ENCODE results near the gene SYNM. TPM values are rescaled to one million over a fixed set of nuclear protein-coding genes. Genes with fewer than 3 reads are reported as not detected.

SYNM gene
- total and polyA plus RNA-seq, 2 experiments from 2014 or later, result 0.74 to 3.5 TPM

- TF ChIP-seq, protein P1, sequence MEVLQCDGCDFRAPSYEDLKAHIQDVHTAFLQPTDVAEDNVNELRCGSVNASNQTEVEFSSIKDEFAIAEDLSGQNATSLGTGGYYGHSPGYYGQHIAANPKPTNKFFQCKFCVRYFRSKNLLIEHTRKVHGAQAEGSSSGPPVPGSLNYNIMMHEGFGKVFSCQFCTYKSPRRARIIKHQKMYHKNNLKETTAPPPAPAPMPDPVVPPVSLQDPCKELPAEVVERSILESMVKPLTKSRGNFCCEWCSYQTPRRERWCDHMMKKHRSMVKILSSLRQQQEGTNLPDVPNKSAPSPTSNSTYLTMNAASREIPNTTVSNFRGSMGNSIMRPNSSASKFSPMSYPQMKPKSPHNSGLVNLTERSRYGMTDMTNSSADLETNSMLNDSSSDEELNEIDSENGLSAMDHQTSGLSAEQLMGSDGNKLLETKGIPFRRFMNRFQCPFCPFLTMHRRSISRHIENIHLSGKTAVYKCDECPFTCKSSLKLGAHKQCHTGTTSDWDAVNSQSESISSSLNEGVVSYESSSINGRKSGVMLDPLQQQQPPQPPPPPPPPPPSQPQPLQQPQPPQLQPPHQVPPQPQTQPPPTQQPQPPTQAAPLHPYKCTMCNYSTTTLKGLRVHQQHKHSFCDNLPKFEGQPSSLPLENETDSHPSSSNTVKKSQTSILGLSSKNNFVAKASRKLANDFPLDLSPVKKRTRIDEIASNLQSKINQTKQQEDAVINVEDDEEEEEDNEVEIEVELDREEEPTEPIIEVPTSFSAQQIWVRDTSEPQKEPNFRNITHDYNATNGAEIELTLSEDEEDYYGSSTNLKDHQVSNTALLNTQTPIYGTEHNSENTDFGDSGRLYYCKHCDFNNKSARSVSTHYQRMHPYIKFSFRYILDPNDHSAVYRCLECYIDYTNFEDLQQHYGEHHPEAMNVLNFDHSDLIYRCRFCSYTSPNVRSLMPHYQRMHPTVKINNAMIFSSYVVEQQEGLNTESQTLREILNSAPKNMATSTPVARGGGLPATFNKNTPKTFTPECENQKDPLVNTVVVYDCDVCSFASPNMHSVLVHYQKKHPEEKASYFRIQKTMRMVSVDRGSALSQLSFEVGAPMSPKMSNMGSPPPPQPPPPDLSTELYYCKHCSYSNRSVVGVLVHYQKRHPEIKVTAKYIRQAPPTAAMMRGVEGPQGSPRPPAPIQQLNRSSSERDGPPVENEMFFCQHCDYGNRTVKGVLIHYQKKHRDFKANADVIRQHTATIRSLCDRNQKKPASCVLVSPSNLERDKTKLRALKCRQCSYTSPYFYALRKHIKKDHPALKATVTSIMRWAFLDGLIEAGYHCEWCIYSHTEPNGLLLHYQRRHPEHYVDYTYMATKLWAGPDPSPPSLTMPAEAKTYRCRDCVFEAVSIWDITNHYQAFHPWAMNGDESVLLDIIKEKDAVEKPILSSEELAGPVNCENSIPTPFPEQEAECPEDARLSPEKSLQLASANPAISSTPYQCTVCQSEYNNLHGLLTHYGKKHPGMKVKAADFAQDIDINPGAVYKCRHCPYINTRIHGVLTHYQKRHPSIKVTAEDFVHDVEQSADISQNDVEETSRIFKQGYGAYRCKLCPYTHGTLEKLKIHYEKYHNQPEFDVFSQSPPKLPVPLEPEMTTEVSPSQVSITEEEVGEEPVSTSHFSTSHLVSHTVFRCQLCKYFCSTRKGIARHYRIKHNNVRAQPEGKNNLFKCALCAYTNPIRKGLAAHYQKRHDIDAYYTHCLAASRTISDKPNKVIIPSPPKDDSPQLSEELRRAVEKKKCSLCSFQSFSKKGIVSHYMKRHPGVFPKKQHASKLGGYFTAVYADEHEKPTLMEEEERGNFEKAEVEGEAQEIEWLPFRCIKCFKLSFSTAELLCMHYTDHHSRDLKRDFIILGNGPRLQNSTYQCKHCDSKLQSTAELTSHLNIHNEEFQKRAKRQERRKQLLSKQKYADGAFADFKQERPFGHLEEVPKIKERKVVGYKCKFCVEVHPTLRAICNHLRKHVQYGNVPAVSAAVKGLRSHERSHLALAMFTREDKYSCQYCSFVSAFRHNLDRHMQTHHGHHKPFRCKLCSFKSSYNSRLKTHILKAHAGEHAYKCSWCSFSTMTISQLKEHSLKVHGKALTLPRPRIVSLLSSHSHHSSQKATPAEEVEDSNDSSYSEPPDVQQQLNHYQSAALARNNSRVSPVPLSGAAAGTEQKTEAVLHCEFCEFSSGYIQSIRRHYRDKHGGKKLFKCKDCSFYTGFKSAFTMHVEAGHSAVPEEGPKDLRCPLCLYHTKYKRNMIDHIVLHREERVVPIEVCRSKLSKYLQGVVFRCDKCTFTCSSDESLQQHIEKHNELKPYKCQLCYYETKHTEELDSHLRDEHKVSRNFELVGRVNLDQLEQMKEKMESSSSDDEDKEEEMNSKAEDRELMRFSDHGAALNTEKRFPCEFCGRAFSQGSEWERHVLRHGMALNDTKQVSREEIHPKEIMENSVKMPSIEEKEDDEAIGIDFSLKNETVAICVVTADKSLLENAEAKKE (CRISPR knock-in tag; IDR thresholded peaks at IDR 0.05), result no peak
- TF ChIP-seq EZH2 (IDR thresholded peaks at IDR 0.05; ENCODE audit: low read depth, unreplicated experiment) (no peak), NANOG (IDR thresholded peaks at IDR 0.05; ENCODE audit: borderline replicate concordance) (no peak)
- TF ChIP-seq, protein P2, sequence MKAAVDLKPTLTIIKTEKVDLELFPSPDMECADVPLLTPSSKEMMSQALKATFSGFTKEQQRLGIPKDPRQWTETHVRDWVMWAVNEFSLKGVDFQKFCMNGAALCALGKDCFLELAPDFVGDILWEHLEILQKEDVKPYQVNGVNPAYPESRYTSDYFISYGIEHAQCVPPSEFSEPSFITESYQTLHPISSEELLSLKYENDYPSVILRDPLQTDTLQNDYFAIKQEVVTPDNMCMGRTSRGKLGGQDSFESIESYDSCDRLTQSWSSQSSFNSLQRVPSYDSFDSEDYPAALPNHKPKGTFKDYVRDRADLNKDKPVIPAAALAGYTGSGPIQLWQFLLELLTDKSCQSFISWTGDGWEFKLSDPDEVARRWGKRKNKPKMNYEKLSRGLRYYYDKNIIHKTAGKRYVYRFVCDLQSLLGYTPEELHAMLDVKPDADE (IDR thresholded peaks at IDR 0.05), result no peak
Observed at GRCh38 chr15:99082798-99083197, 22.1 kb upstream of the SYNM start (continued).

DNA sequence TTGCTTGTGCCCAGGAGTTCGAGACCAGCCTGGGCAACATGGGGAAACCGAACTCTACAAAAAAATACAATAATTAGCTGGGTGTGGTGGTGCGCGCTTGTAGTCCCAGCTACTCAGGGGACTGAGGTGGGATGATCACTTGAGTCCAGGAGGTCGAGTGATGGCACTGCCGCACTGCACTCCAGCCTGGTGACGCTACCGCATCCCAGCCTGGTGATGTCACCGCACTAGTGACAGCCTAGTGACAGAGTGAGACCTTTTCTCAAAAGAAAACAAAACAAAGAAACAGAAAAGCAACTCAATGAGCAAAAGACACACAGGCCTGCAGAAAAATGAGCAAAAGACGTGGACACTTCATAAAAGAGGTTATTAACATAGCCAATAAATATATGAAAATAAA lies 19.9 kb upstream of the SYNM start:
- H3K27me3 ChIP-seq (ENCODE audit: insufficient read depth), result no peaks in the 10 kb centered on the region
- H3K4me3 ChIP-seq, result no peak overlapping the region
- peaks cover under 1% of the 10 kb centered on the region; the same call in 1 of the 2 replicates for H3K4me1 ChIP-seq (ENCODE audit: insufficient read depth)
- Mint-ChIP-seq H3K9me3 (peaks cover 8% of the 10 kb centered on the region; the same call in 2 of the 3 replicates), H3K27ac (no peak overlapping the region; the same call in 1 of the 2 replicates), H3K27me3 (ENCODE audit: insufficient read depth, low read depth, poor library complexity) (peaks cover 5% of the 10 kb centered on the region), H3K36me3 (ENCODE audit: low read depth) (peaks cover 2% of the 10 kb centered on the region; the same call in 2 of the 3 replicates), H3K4me3 (no peak overlapping the region), H3K4me1 (peaks cover 2% of the 10 kb centered on the region)
- H2AFZ ChIP-seq, result no peak overlapping the region
- DNase-seq (ENCODE audit: low spot score), result no peak
- no peak overlapping the region for H3K27ac ChIP-seq (ENCODE audit: low read depth)
- no peak for ATAC-seq
- H3K36me3 ChIP-seq (ENCODE audit: insufficient read depth), result 0 out of 2 replicates have a peak, but pooled peaks cover 3% of the 10 kb centered on the region
- H3F3A ChIP-seq (replicated peaks; ENCODE audit: low read depth), result no peaks in the 10 kb centered on the region
- no peak overlapping the region for H3K4me2 ChIP-seq
- H4K20me1 ChIP-seq (replicated peaks; ENCODE audit: insufficient read depth), result no peaks in the 10 kb centered on the region
- no peaks in the 10 kb centered on the region for H3K9me2 ChIP-seq (ENCODE audit: insufficient read depth)
- H3K79me2 ChIP-seq (replicated peaks; ENCODE audit: insufficient read depth), result no peaks in the 10 kb centered on the region
- no peak for TF ChIP-seq EZH2 (IDR thresholded peaks at IDR 0.05; ENCODE audit: low read depth, unreplicated experiment)
- TF ChIP-seq, protein P2 (IDR thresholded peaks at IDR 0.05), result no peak
- TF ChIP-seq, protein P3, sequence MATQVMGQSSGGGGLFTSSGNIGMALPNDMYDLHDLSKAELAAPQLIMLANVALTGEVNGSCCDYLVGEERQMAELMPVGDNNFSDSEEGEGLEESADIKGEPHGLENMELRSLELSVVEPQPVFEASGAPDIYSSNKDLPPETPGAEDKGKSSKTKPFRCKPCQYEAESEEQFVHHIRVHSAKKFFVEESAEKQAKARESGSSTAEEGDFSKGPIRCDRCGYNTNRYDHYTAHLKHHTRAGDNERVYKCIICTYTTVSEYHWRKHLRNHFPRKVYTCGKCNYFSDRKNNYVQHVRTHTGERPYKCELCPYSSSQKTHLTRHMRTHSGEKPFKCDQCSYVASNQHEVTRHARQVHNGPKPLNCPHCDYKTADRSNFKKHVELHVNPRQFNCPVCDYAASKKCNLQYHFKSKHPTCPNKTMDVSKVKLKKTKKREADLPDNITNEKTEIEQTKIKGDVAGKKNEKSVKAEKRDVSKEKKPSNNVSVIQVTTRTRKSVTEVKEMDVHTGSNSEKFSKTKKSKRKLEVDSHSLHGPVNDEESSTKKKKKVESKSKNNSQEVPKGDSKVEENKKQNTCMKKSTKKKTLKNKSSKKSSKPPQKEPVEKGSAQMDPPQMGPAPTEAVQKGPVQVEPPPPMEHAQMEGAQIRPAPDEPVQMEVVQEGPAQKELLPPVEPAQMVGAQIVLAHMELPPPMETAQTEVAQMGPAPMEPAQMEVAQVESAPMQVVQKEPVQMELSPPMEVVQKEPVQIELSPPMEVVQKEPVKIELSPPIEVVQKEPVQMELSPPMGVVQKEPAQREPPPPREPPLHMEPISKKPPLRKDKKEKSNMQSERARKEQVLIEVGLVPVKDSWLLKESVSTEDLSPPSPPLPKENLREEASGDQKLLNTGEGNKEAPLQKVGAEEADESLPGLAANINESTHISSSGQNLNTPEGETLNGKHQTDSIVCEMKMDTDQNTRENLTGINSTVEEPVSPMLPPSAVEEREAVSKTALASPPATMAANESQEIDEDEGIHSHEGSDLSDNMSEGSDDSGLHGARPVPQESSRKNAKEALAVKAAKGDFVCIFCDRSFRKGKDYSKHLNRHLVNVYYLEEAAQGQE (IDR thresholded peaks at IDR 0.05; ENCODE audit: unreplicated experiment), result no peak
